Endodermal cell (in vitro differentiated cells): Measurements from ENCODE around the gene ZFAND3. TPM values are rescaled to one million over a fixed set of nuclear protein-coding genes. Genes with fewer than 3 reads are reported as not detected.

ENCODE experiments used
- DNase-seq: peaks from one replicate; pipeline ENCODE4 v3.0.0-alpha.2; 2017
- H3K27ac ChIP-seq: 2 replicates; pipeline ENCODE4 v1.5.1; 2013; ENCODE audit warnings: mild to moderate bottlenecking, low read depth, low read length, moderate library complexity
- H3K27me3 ChIP-seq: 2 replicates; pipeline ENCODE4 v1.6.1; 2013; ENCODE audit warnings: mild to moderate bottlenecking, low read length, moderate library complexity; ENCODE audit not compliant: insufficient read depth, control insufficient read depth, poor library complexity, severe bottlenecking
- H3K36me3 ChIP-seq: 2 replicates; pipeline ENCODE4 v1.7.0; 2013; ENCODE audit warnings: mild to moderate bottlenecking, low read length, moderate library complexity; ENCODE audit not compliant: control insufficient read depth, insufficient read depth
- H3K4me1 ChIP-seq: one replicate; pipeline ENCODE4 v1.7.0; 2013; ENCODE audit warnings: low read length; ENCODE audit not compliant: control insufficient read depth, insufficient read depth
- H3K4me3 ChIP-seq: 2 replicates; pipeline ENCODE4 v1.5.1; 2013; ENCODE audit warnings: mild to moderate bottlenecking, low read length, moderate library complexity
- H3K9ac ChIP-seq: 2 replicates; pipeline ENCODE4 v1.6.1; 2013; ENCODE audit warnings: mild to moderate bottlenecking, low read length, moderate library complexity; ENCODE audit not compliant: poor library complexity, severe bottlenecking; ENCODE audit errors: extremely low read depth
- H3K9me3 ChIP-seq: 2 replicates; pipeline ENCODE4 v1.6.1; 2013; ENCODE audit warnings: mild to moderate bottlenecking, low read length, moderate library complexity; ENCODE audit not compliant: control insufficient read depth
- H3K27ac Mint-ChIP-seq: 2 replicates; pipeline ENCODE4 v1.8.0; 2020; ENCODE audit warnings: mixed read lengths
- H3K27me3 Mint-ChIP-seq: 2 replicates; pipeline ENCODE4 v1.8.0; 2021; ENCODE audit warnings: mild to moderate bottlenecking, mixed read lengths; ENCODE audit not compliant: insufficient read depth
- H3K36me3 Mint-ChIP-seq: 2 replicates; pipeline ENCODE4 v1.8.0; 2020; ENCODE audit warnings: low read depth, mixed read lengths
- H3K4me1 Mint-ChIP-seq: 2 replicates; pipeline ENCODE4 v1.8.0; 2020; ENCODE audit warnings: mixed read lengths
- H3K4me3 Mint-ChIP-seq: 2 replicates; pipeline ENCODE4 v1.8.0; 2020; ENCODE audit warnings: mild to moderate bottlenecking, moderate library complexity, mixed read lengths
- H3K9me3 Mint-ChIP-seq: 2 replicates; pipeline ENCODE4 v1.8.0; 2020; ENCODE audit warnings: mild to moderate bottlenecking, mixed read lengths
- CTCF ChIP-seq: fragments of 200-600 bp; sonication (generic); conservative IDR thresholded peaks from 2 replicates; pipeline ENCODE4 v1.5.0; 2021; ENCODE audit warnings: antibody characterized with exemption, mild to moderate bottlenecking
- WGBS, 2 experiments: methylation state at CpG; one replicate each; pipeline versions ENCODE4 v1.1.5 to v1.1.7; 2013; ENCODE audit warnings: missing lambda C conversion rate in 2 of 2, mixed read lengths in 1 of 2; ENCODE audit not compliant: insufficient coverage in 1 of 2, insufficient read length in 1 of 2; 5-methylcytosine and 5-hydroxymethylcytosine counted together
- total RNA-seq, 2 donors: library from RNA; stranded (reverse); fragmentation: NEBNext Ultra II Directional in 1 of 2; extraction: Animal tissue kit (Norgen Biotek cat#: 25700) in 1 of 2; gene quantifications; 2 replicates in 1 of 2; 3 replicates in 1 of 2; pipeline ENCODE4 v1.2.1, GENCODE V29; 2021

The ZFAND3 gene
- total RNA-seq, 2 donors from 2014 or later = 67.1 to 86.2 TPM

GRCh38 chr6:37988127-37988526 lies 168.6 kb downstream of the ZFAND3 start:
- Histone ChIP-seq H3K27ac (no peak overlapping the region), H3K36me3 (no peaks in the 10 kb centered on the region), H3K4me3 (no peak overlapping the region), H3K4me1 (no peaks in the 10 kb centered on the region), H3K27me3 (no peaks in the 10 kb centered on the region), H3K9me3 (no peaks in the 10 kb centered on the region), H3K9ac (no peak overlapping the region)
- H3K4me3 Mint-ChIP-seq = no peak overlapping the region
- no peaks in the 10 kb centered on the region for H3K9me3 Mint-ChIP-seq
- H3K4me1 Mint-ChIP-seq = peaks cover 4% of the 10 kb centered on the region
- no peak overlapping the region for H3K27ac Mint-ChIP-seq
- TF ChIP-seq CTCF = no peak
- DNase-seq = no peak
- no peaks in the 10 kb centered on the region for H3K27me3 Mint-ChIP-seq
- no peaks in the 10 kb centered on the region for H3K36me3 Mint-ChIP-seq
- 88% methylated on average over 2 of the region's 2 CpGs; no CpG with 5 or more reads in 1 of the 2 experiments for WGBS, 2 experiments

GRCh38 chr6:37988696-37989095 lies 169.2 kb downstream of the ZFAND3 start:
- Mint-ChIP-seq H3K9me3 (no peaks in the 10 kb centered on the region), H3K27ac (no peak overlapping the region), H3K36me3 (no peaks in the 10 kb centered on the region), H3K4me3 (no peak overlapping the region), H3K27me3 (no peaks in the 10 kb centered on the region), H3K4me1 (peaks cover 5% of the 10 kb centered on the region)
- TF ChIP-seq CTCF = no peak
- H3K4me1 ChIP-seq = no peaks in the 10 kb centered on the region
- H3K9ac ChIP-seq = no peak overlapping the region
- no peaks in the 10 kb centered on the region for H3K9me3 ChIP-seq
- no peak for DNase-seq
- H3K36me3 ChIP-seq = no peaks in the 10 kb centered on the region
- 83 to 100% methylated on average over 1 to 3 of the region's 3 CpGs for WGBS, 2 experiments
- H3K27me3 ChIP-seq = no peaks in the 10 kb centered on the region
- H3K4me3 ChIP-seq = no peak overlapping the region
- no peak overlapping the region for H3K27ac ChIP-seq

- no peak for TF ChIP-seq CTCF
- no peak overlapping the region for H3K4me3 ChIP-seq
- no peaks in the 10 kb centered on the region for H3K27me3 Mint-ChIP-seq
- H3K27me3 ChIP-seq = no peaks in the 10 kb centered on the region
- no peaks in the 10 kb centered on the region for H3K36me3 ChIP-seq
- no peaks in the 10 kb centered on the region for H3K9me3 Mint-ChIP-seq
- no peak overlapping the region for H3K4me3 Mint-ChIP-seq
- no peak overlapping the region for H3K27ac ChIP-seq
- H3K9ac ChIP-seq = no peak overlapping the region
- WGBS, 2 experiments = 73 to 83% methylated on average over 3 to 6 of the region's 6 CpGs
- H3K27ac Mint-ChIP-seq = no peak overlapping the region
- H3K4me1 ChIP-seq = no peaks in the 10 kb centered on the region
- H3K9me3 ChIP-seq = no peaks in the 10 kb centered on the region
- H3K4me1 Mint-ChIP-seq = peaks cover 10% of the 10 kb centered on the region
- no peaks in the 10 kb centered on the region for H3K36me3 Mint-ChIP-seq
- DNase-seq = no peak
These were observed 171.4 kb downstream of the ZFAND3 start for GRCh38 chr6:37990762-37991525.
